Hepatocyte (in vitro differentiated cells): Measurements from ENCODE around the gene INPP5B.

Experiments used
- CTCF ChIP-seq: fragments of 200-600 bp; sonication (generic); IDR thresholded peaks from 2 replicates; pipeline ENCODE4 v1.5.1; 2016; ENCODE audit warnings: antibody characterized with exemption, mild to moderate bottlenecking; ENCODE audit not compliant: poor library complexity
- EZH2 ChIP-seq: fragments of 200-600 bp; sonication (generic); IDR thresholded peaks from 2 replicates; pipeline ENCODE4 v1.6.1; 2016; ENCODE audit warnings: antibody characterized with exemption, mild to moderate bottlenecking, borderline replicate concordance
- EZH2phosphoT487 ChIP-seq: fragments of 200-600 bp; sonication (generic); IDR thresholded peaks from one replicate; pipeline ENCODE4 v1.6.1; 2018; ENCODE audit warnings: antibody characterized with exemption, mild to moderate bottlenecking, low read depth, moderate library complexity; ENCODE audit not compliant: unreplicated experiment, severe bottlenecking

- TF ChIP-seq CTCF (no peak), EZH2 (no peak), EZH2phosphoT487 (no peak)
Measured at GRCh38 chr1:37844536-37844935, 102.3 kb downstream of the INPP5B start.
